GM20431 (cell line): Measurements from ENCODE around the gene SNHG17.
"Not testable (repeated sequence)": the region's sequence is repeated elsewhere in the genome, so short reads cannot be mapped to it uniquely, and the experiment has no call there.

Experiments used
- in situ Hi-C: fragments of 300-500 bp; cut with MseI, MboI; formaldehyde crosslinking; loops from one replicate; pipeline ENCODE4 v1.15.0; 2020; ENCODE audit warnings: low sequenced_read_pairs; ENCODE audit not compliant: unreplicated experiment

SNHG17 gene

GRCh38 chr20:38377838-38378237 is 57.3 kb downstream of the SNHG17 start:
- in situ Hi-C loops, result not testable (repeated sequence)

DNA sequence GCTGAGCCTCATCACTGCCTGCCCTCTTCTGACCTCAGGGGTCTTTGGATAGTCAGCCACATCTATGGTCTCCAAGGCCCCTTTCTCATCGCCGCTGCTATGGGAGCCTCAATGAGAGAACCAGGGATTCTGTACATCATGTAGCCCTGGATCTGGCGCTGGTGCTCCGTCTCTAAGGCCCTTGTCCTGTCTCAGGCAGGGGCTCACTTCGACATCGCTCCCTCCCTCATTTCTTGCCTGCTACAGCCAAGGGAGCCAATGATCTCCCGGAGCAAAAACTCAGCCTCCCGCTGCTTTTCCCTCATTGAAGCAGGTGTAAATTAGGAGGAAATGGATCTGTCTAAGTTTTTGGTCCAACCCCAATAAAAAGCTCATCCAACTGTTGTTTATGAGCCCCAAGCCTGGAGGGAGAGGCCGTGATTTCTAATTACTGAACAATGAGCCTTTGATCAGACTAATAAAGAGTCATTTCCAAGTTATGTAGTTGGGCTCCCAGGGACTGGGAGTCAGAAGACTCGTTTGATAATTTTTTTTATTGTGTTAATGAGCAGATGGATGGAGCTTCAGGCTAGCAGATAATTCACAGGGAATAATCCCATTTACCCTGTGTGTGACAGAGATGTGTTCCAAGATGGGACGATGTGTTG is 58.0 kb downstream of the SNHG17 start:
- in situ Hi-C loops, result no loop called here

DNA sequence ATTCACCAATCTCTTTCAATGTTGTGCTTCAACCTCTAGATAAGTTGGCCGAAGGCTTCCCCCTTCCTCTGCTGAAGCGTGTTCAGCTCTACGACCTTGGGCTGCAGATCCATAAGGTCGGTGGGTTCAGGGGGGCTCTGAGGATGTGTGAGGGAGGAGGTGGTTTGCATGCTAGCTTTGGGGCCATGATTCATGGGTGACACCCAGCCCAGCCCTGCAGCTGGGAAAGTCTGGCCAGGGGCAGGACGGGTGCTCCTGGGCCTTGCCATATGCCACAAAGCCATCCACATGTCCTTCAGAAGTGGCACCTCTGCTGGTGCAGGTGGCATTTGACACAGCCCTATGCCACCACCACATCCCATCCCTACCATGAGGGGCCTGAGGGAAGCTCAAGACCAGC is 61.2 kb downstream of the SNHG17 start:
- in situ Hi-C loops, result no loop called here

DNA sequence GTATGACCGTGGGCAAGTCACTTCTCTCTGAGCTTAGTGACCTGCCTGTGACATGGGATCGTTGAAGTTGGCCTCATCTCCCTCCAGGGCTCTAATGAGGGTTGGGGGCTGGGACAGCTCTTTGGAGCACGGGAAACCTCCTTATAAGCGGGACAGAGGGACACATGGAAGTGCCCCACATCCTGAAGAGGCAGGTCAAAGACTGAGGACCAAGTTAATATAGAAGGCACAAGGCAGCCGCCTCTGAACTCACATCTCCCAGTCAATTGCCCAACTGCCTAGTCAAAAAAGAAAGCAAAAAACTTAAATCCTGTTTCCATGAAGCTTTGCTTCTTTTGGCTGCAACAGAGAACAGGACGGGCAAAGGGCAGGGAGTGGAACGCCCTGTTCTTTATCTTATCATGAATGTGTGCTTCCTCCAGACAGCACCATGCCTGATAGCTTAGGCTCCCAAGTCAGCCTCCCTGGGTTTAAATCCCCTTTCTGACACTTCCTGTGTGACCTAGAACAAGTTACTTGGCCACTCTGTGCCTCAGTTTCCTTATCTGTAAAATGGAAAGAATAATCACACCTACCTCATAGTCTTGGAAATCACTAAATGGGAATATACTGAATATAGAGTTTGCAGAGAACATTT is 61.8 kb downstream of the SNHG17 start:
- in situ Hi-C loops, result no loop called here

DNA sequence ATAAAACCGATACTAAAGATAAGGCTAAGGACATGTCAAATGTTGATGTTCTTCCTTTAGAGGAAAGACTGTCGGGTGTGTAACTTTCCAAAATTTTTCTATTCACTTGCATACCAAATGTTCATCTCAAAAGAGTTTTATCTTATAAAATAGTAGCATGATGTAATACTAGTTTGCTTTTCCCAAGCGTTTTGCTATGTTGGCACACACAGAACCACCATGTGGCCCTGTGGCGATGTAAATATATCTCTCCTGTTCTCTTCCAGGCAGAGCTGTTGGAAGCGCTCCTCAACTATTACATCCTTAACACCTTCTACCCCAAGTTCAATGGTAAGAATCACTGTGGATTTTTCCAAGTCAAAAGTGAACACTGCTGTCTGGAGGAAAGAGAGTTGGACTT is 62.3 kb downstream of the SNHG17 start:
- in situ Hi-C loops, result no loop called here
